HCT116 (cell line): ENCODE measurements around the gene PRR36. TPM values are rescaled to one million over a fixed set of nuclear protein-coding genes. Genes with fewer than 3 reads are reported as not detected.

Experiments used
- ATAC-seq: fragments of 200-7000 bp; cut with Tn5 transposase; 2 replicates; pipeline ENCODE4 v1.9.1; 2020; ENCODE audit warnings: mild to moderate bottlenecking, moderate library complexity
- BruUV-seq: library from RNA; stranded (reverse); fragments of 400-500 nt; replicated peaks from 2 replicates; lab custom pipeline; 2021; lab: Mats Ljungman, UMichigan
- CTCF ChIA-PET: fragments of 300-600 bp; sonication (Branson Sonifier 250); formaldehyde crosslinking; loops from one replicate; lab custom pipeline; 2021; ENCODE audit warnings: antibody characterized with exemption; lab: Charles Lee
- POLR2A ChIA-PET: fragments of 300-600, 350-600 bp; sonication (Branson Sonifier 250); formaldehyde crosslinking; loops from one replicate; lab custom pipeline; 2021; ENCODE audit warnings: antibody characterized with exemption; lab: Charles Lee
- RAD21 ChIA-PET, 2 experiments: fragments of 300-600 bp; sonication (Branson Sonifier 250); formaldehyde crosslinking; loops; one replicate each; lab custom pipeline; 2023; ENCODE audit warnings: low total read pairs in 2 of 2; ENCODE audit not compliant: uncharacterized antibody in 2 of 2, unreplicated experiment in 2 of 2, low non-redundant PET in 1 of 2; lab: Charles Lee
- DNase-seq: peaks from one replicate; pipeline ENCODE4 v3.0.0-alpha.2; 2010; ENCODE audit warnings: low read depth, low spot score
- H2AFZ ChIP-seq: fragments of 200-600 bp; shearing (Covaris generic), sonication (generic); 2 replicates; pipeline ENCODE4 v1.6.1; 2017; ENCODE audit warnings: low read depth, mixed run types, mixed read lengths, antibody characterized with exemption, low read length; ENCODE audit not compliant: poor library complexity, severe bottlenecking
- H3K27ac ChIP-seq: 2 replicates; pipeline ENCODE4 v1.5.1; 2012; ENCODE audit warnings: low read depth, low read length
- H3K27me3 ChIP-seq: fragments of 200-600 bp; sonication (generic); 2 replicates; pipeline ENCODE4 v1.6.1; 2016; ENCODE audit warnings: mixed run types, low read length, mixed read lengths; ENCODE audit not compliant: insufficient read depth
- H3K36me3 ChIP-seq, 2 experiments: fragments of 200-500 bp in 1 of 2; fragments of 200-600 bp in 1 of 2; sonication (Bioruptor generic) in 1 of 2; sonication (generic) in 1 of 2; 2 replicates each; pipeline versions ENCODE4 v1.5.1 to v1.6.1; 2014 to 2016; ENCODE audit warnings: low read length in 2 of 2, inconsistent platforms in 1 of 2, mixed read lengths in 1 of 2, mixed run types in 1 of 2; ENCODE audit not compliant: insufficient read depth in 2 of 2, control insufficient read depth in 1 of 2
- H3K4me1 ChIP-seq, 2 experiments: fragments of 200-600 bp in 1 of 2; sonication (generic) in 1 of 2; 2 replicates each; pipeline versions ENCODE4 v1.5.1 to v1.6.1; 2012 to 2017; ENCODE audit warnings: low read length in 2 of 2, inconsistent platforms in 1 of 2, mild to moderate bottlenecking in 1 of 2, mixed read lengths in 1 of 2, mixed run types in 1 of 2, moderate library complexity in 1 of 2; ENCODE audit not compliant: insufficient read depth in 2 of 2, control insufficient read depth in 1 of 2
- H3K4me2 ChIP-seq: fragments of 200-600 bp; sonication (generic); 2 replicates; pipeline ENCODE4 v1.6.1; 2017; ENCODE audit warnings: mixed run types, low read length, mixed read lengths
- H3K4me3 ChIP-seq, 2 experiments: fragments of 200-600 bp in 1 of 2; sonication (generic) in 1 of 2; replicated peaks in 1 of 2; 2 replicates each; pipeline ENCODE4 v1.5.1; 2011 to 2016; ENCODE audit warnings: low read length in 2 of 2, control low read depth in 1 of 2, low read depth in 1 of 2, mild to moderate bottlenecking in 1 of 2, mixed read lengths in 1 of 2, mixed run types in 1 of 2
- H3K79me2 ChIP-seq: fragments of 200-600 bp; sonication (generic); 2 replicates; pipeline ENCODE4 v1.6.1; 2017; ENCODE audit warnings: mild to moderate bottlenecking, mixed run types, low read length, moderate library complexity, mixed read lengths; ENCODE audit not compliant: insufficient read depth
- H3K9ac ChIP-seq: fragments of 200-600 bp; sonication (generic); 2 replicates; pipeline ENCODE4 v1.6.1; 2016; ENCODE audit warnings: low read length, mixed read lengths
- H3K9me2 ChIP-seq: fragments of 200-600 bp; sonication (generic), shearing (Covaris generic); 2 replicates; pipeline ENCODE4 v1.6.1; 2017; ENCODE audit warnings: mixed run types, mild to moderate bottlenecking, moderate library complexity; ENCODE audit not compliant: insufficient read depth
- H3K9me3 ChIP-seq, 2 experiments: fragments of 200-500 bp in 1 of 2; fragments of 200-600 bp in 1 of 2; sonication (Bioruptor generic) in 1 of 2; sonication (generic) in 1 of 2; 2 replicates each; pipeline ENCODE4 v1.6.1; 2014 to 2017; ENCODE audit warnings: low read length in 2 of 2, mixed read lengths in 2 of 2, inconsistent platforms in 1 of 2, low read depth in 1 of 2, mild to moderate bottlenecking in 1 of 2, mixed run types in 1 of 2, moderate library complexity in 1 of 2; ENCODE audit not compliant: control insufficient read depth in 1 of 2, insufficient read depth in 1 of 2
- H4K20me1 ChIP-seq: fragments of 200-600 bp; sonication (generic), shearing (Covaris generic); 2 replicates; pipeline ENCODE4 v1.6.1; 2017; ENCODE audit warnings: mixed run types, mild to moderate bottlenecking, moderate library complexity; ENCODE audit not compliant: insufficient read depth
- CBX3 ChIP-seq: IDR thresholded peaks from 2 replicates; pipeline ENCODE4 v1.6.1; 2012; ENCODE audit warnings: low read depth
- EGR1 ChIP-seq: IDR thresholded peaks from 2 replicates; pipeline ENCODE4 v1.6.1; 2012; ENCODE audit warnings: low read depth
- ELF1 ChIP-seq: IDR thresholded peaks from 2 replicates; pipeline ENCODE4 v1.6.1; 2012; ENCODE audit warnings: low read depth, borderline replicate concordance
- EZH2 ChIP-seq: fragments of 200-600 bp; sonication (generic); IDR thresholded peaks from 2 replicates; pipeline ENCODE4 v1.6.1; 2017; ENCODE audit warnings: antibody characterized with exemption, mixed run types
- EZH2phosphoT487 ChIP-seq: fragments of 200-600 bp; IDR thresholded peaks from 2 replicates; pipeline ENCODE4 v1.6.1; 2018; ENCODE audit warnings: antibody characterized with exemption, borderline replicate concordance
- FOSL1 ChIP-seq: IDR thresholded peaks from 2 replicates; pipeline ENCODE4 v1.6.1; 2012; ENCODE audit warnings: low read depth
- SIN3A ChIP-seq: IDR thresholded peaks from 2 replicates; pipeline ENCODE4 v1.6.1; 2012; ENCODE audit warnings: low read depth
- SRF ChIP-seq: IDR thresholded peaks from 2 replicates; pipeline ENCODE4 v1.6.1; 2012; ENCODE audit warnings: low read depth
- TCF7L2 ChIP-seq: IDR thresholded peaks from 2 replicates; pipeline ENCODE4 v1.7.0; 2011; ENCODE audit warnings: borderline replicate concordance, inconsistent platforms; ENCODE audit not compliant: insufficient read depth, insufficient read length; ENCODE audit errors: extremely low read depth
- YY1 ChIP-seq: IDR thresholded peaks from 2 replicates; pipeline ENCODE4 v1.6.1; 2011; ENCODE audit warnings: low read length, low read depth, moderate library complexity, mild to moderate bottlenecking; ENCODE audit not compliant: insufficient replicate concordance; ENCODE audit errors: extremely low read depth
- ZFX ChIP-seq: fragments of 450-650 bp; IDR thresholded peaks from 2 replicates; pipeline ENCODE4 v1.6.1; 2017
- ZNF274 ChIP-seq: fragments of 200-500 bp; sonication (Bioruptor generic); IDR thresholded peaks from 2 replicates; pipeline ENCODE4 v1.6.1; 2014; ENCODE audit warnings: mild to moderate bottlenecking, low read depth, low read length, inconsistent platforms
- intact Hi-C: fragments of 100-400 bp; cut with micrococcal nuclease; formaldehyde crosslinking; loops from 2 replicates; pipeline ENCODE4 v1.10.0; 2022
- total RNA-seq: library from RNA; stranded (reverse); gene quantifications from one replicate; pipeline ENCODE4 v1.2.1, GENCODE V29; 2021; ENCODE audit not compliant: unreplicated experiment
- TF ChIP-seq, protein P1 (sequence below), 3 experiments: fragments of 200-600 bp in 1 of 3; sonication (generic) in 1 of 3; IDR thresholded peaks in 2 of 3; conservative IDR thresholded peaks in 1 of 3; 2 replicates each; pipeline ENCODE4 v1.5.1; 2012 to 2017; ENCODE audit warnings: low read depth in 2 of 3, low read length in 2 of 3, antibody characterized with exemption in 1 of 3, borderline replicate concordance in 1 of 3, control low read depth in 1 of 3, mild to moderate bottlenecking in 1 of 3, mixed read lengths in 1 of 3, mixed run types in 1 of 3, moderate library complexity in 1 of 3; ENCODE audit not compliant: insufficient read depth in 1 of 3
- TF ChIP-seq, protein P2 (sequence below): IDR thresholded peaks from 2 replicates; pipeline ENCODE4 v1.6.1; 2012
- TF ChIP-seq, protein P3 (sequence below): IDR thresholded peaks from 2 replicates; pipeline ENCODE4 v1.6.1; 2012; ENCODE audit warnings: low read depth

PRR36 gene
- total RNA-seq, 1 experiment from 2014 or later: 7.5 TPM

DNA sequence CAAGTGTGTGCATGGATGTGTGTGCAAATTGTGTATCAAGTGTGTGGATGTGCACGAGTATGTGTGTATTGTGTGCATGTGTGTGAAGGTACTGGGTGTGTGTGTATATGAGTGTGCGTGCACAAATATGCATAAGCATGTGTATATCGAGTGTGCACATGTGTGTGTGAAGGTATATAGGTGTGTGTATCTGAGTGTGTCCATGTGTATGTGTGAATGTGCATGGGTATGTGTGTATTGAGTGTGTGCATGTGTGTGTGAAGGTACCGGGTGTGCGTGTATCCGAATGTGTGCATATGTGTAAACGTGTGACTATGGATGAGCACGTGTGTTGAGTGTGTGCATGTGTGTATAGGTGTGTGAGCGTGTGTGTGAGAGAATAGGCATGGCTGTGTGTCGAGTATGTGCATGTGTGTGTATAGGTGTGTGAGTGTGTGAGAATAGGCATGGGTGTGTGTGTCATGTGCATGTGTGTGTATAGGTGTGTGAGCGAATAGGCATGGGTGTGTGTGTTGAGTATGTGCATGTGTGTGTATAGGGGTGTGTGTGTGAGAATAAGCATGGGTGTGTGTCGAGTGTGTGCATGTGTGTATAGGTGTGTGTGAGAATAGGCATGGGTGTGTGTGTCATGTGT lies 31.4 kb downstream of the PRR36 start:
- Histone ChIP-seq H3K9ac (no peak overlapping the region), H3K4me2 (no peak overlapping the region), H2AFZ (no peak overlapping the region), H3K79me2 (no peaks in the 10 kb centered on the region), H3K27ac (no peak overlapping the region), H4K20me1 (no peaks in the 10 kb centered on the region), H3K27me3 (no peaks in the 10 kb centered on the region), H3K4me3 (no peak overlapping the region), H3K9me3 (no peaks in the 10 kb centered on the region; a peak in 1 of 4 replicates), H3K4me1 (peaks cover 12 to 28% of the 10 kb centered on the region in 2 experiments), H3K9me2 (no peaks in the 10 kb centered on the region), H3K36me3 (no peaks in the 10 kb centered on the region)
- POLR2A ChIA-PET: no interaction called here
- DNase-seq (no peak), ATAC-seq (no peak)
- no peak for TF ChIP-seq EGR1
- TF ChIP-seq, protein P1, sequence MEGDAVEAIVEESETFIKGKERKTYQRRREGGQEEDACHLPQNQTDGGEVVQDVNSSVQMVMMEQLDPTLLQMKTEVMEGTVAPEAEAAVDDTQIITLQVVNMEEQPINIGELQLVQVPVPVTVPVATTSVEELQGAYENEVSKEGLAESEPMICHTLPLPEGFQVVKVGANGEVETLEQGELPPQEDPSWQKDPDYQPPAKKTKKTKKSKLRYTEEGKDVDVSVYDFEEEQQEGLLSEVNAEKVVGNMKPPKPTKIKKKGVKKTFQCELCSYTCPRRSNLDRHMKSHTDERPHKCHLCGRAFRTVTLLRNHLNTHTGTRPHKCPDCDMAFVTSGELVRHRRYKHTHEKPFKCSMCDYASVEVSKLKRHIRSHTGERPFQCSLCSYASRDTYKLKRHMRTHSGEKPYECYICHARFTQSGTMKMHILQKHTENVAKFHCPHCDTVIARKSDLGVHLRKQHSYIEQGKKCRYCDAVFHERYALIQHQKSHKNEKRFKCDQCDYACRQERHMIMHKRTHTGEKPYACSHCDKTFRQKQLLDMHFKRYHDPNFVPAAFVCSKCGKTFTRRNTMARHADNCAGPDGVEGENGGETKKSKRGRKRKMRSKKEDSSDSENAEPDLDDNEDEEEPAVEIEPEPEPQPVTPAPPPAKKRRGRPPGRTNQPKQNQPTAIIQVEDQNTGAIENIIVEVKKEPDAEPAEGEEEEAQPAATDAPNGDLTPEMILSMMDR (IDR thresholded peaks at IDR 0.05 in 2 of 3, conservative IDR thresholded peaks at IDR 0.05 in 1 of 3; ENCODE audit: borderline replicate concordance in 1 of 3, insufficient read depth in 1 of 3, low read depth in 2 of 3, low read length in 2 of 3): no peak
- TF ChIP-seq, protein P2, sequence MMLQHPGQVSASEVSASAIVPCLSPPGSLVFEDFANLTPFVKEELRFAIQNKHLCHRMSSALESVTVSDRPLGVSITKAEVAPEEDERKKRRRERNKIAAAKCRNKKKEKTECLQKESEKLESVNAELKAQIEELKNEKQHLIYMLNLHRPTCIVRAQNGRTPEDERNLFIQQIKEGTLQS: no peak
- TF ChIP-seq CBX3: no peak
- no peak for TF ChIP-seq SIN3A
- no peak for TF ChIP-seq ELF1
- TF ChIP-seq EZH2: no peak
- TF ChIP-seq TCF7L2: no peak
- TF ChIP-seq, protein P3, sequence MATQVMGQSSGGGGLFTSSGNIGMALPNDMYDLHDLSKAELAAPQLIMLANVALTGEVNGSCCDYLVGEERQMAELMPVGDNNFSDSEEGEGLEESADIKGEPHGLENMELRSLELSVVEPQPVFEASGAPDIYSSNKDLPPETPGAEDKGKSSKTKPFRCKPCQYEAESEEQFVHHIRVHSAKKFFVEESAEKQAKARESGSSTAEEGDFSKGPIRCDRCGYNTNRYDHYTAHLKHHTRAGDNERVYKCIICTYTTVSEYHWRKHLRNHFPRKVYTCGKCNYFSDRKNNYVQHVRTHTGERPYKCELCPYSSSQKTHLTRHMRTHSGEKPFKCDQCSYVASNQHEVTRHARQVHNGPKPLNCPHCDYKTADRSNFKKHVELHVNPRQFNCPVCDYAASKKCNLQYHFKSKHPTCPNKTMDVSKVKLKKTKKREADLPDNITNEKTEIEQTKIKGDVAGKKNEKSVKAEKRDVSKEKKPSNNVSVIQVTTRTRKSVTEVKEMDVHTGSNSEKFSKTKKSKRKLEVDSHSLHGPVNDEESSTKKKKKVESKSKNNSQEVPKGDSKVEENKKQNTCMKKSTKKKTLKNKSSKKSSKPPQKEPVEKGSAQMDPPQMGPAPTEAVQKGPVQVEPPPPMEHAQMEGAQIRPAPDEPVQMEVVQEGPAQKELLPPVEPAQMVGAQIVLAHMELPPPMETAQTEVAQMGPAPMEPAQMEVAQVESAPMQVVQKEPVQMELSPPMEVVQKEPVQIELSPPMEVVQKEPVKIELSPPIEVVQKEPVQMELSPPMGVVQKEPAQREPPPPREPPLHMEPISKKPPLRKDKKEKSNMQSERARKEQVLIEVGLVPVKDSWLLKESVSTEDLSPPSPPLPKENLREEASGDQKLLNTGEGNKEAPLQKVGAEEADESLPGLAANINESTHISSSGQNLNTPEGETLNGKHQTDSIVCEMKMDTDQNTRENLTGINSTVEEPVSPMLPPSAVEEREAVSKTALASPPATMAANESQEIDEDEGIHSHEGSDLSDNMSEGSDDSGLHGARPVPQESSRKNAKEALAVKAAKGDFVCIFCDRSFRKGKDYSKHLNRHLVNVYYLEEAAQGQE: no peak
- no peak for TF ChIP-seq ZNF274
- TF ChIP-seq YY1: no peak
- no peak for TF ChIP-seq FOSL1
- no peak for TF ChIP-seq SRF
- TF ChIP-seq ZFX: no peak
- no peak for TF ChIP-seq EZH2phosphoT487
- BruUV-seq: no TSS peak
- CTCF ChIA-PET: no interaction called here
- RAD21 ChIA-PET: no interaction called here
- intact Hi-C loops: no loop called here
